H9 (cell line): ENCODE results near the gene MAP1B. TPM values are rescaled to one million over a fixed set of nuclear protein-coding genes. Genes with fewer than 3 reads are reported as not detected.

ENCODE experiments used
- DNase-seq: peaks from one replicate; pipeline ENCODE4 v3.0.0-alpha.2; 2017
- H2AFZ ChIP-seq: one replicate; pipeline ENCODE4 v1.6.1; 2013; ENCODE audit warnings: mild to moderate bottlenecking, low read length, control low read depth, moderate library complexity
- H2AK5ac ChIP-seq: 2 replicates; pipeline ENCODE4 v1.6.1; 2013; ENCODE audit warnings: low read length, control low read depth, mixed read lengths; ENCODE audit not compliant: insufficient read length
- H2BK120ac ChIP-seq: one replicate; pipeline ENCODE4 v1.6.1; 2013; ENCODE audit warnings: low read depth, mild to moderate bottlenecking, low read length, control low read depth, inconsistent platforms; ENCODE audit not compliant: poor library complexity, severe bottlenecking
- H2BK12ac ChIP-seq: 2 replicates; pipeline ENCODE4 v1.6.1; 2013; ENCODE audit warnings: low read length, control low read depth, mixed read lengths, low read depth; ENCODE audit not compliant: insufficient read length
- H2BK15ac ChIP-seq: 2 replicates; pipeline ENCODE4 v1.6.1; 2013; ENCODE audit warnings: low read depth, low read length, control low read depth
- H2BK20ac ChIP-seq: one replicate; pipeline ENCODE4 v1.6.1; 2013; ENCODE audit warnings: low read depth, mild to moderate bottlenecking, low read length, control low read depth, inconsistent platforms; ENCODE audit not compliant: poor library complexity, severe bottlenecking
- H2BK5ac ChIP-seq: 2 replicates; pipeline ENCODE4 v1.6.1; 2013; ENCODE audit warnings: low read length, control low read depth, mixed read lengths; ENCODE audit not compliant: insufficient read length
- H3K14ac ChIP-seq: 2 replicates; pipeline ENCODE4 v1.6.1; 2013; ENCODE audit warnings: low read length, control low read depth; ENCODE audit not compliant: insufficient read depth
- H3K18ac ChIP-seq: 2 replicates; pipeline ENCODE4 v1.6.1; 2013; ENCODE audit warnings: low read depth, mild to moderate bottlenecking, mixed read lengths, low read length, control low read depth; ENCODE audit not compliant: insufficient read length
- H3K23ac ChIP-seq: 2 replicates; pipeline ENCODE4 v1.6.1; 2013; ENCODE audit warnings: low read length, control low read depth, mixed read lengths, low read depth; ENCODE audit not compliant: insufficient read length
- H3K23me2 ChIP-seq: 2 replicates; pipeline ENCODE4 v1.6.1; 2013; ENCODE audit warnings: low read depth, mild to moderate bottlenecking, mixed read lengths, low read length, control low read depth; ENCODE audit not compliant: insufficient read length, poor library complexity, severe bottlenecking
- H3K27ac ChIP-seq: 2 replicates; pipeline ENCODE4 v1.5.1; 2013; ENCODE audit warnings: low read length, control low read depth, mixed read lengths, low read depth; ENCODE audit not compliant: insufficient read length
- H3K27me3 ChIP-seq: 2 replicates; pipeline ENCODE4 v1.6.1; 2013; ENCODE audit warnings: low read length, control low read depth, inconsistent platforms; ENCODE audit not compliant: insufficient read depth
- H3K4ac ChIP-seq: 2 replicates; pipeline ENCODE4 v1.6.1; 2013; ENCODE audit warnings: low read depth, mild to moderate bottlenecking, control low read depth, inconsistent platforms, low read length, moderate library complexity
- H3K4me1 ChIP-seq: 2 replicates; pipeline ENCODE4 v1.6.1; 2013; ENCODE audit warnings: low read length, control low read depth, inconsistent platforms; ENCODE audit not compliant: insufficient read depth
- H3K4me2 ChIP-seq: 2 replicates; pipeline ENCODE4 v1.6.1; 2013; ENCODE audit warnings: low read length, control low read depth, mixed read lengths; ENCODE audit not compliant: insufficient read length, insufficient read depth
- H3K56ac ChIP-seq: 2 replicates; pipeline ENCODE4 v1.6.1; 2013; ENCODE audit warnings: low read depth, mild to moderate bottlenecking, mixed read lengths, low read length, control low read depth; ENCODE audit not compliant: insufficient read length
- H3K79me1 ChIP-seq: 2 replicates; pipeline ENCODE4 v1.6.1; 2013; ENCODE audit warnings: low read depth, mild to moderate bottlenecking, moderate library complexity, low read length, control low read depth, inconsistent platforms; ENCODE audit not compliant: insufficient read depth, poor library complexity, severe bottlenecking
- H3K79me2 ChIP-seq: 2 replicates; pipeline ENCODE4 v1.6.1; 2013; ENCODE audit warnings: low read length, control low read depth, inconsistent platforms; ENCODE audit not compliant: insufficient read depth
- H3K9ac ChIP-seq: 2 replicates; pipeline ENCODE4 v1.6.1; 2013; ENCODE audit warnings: low read length, control low read depth, mixed read lengths; ENCODE audit not compliant: insufficient read length; ENCODE audit errors: extremely low read depth
- H3K9me3 ChIP-seq: one replicate; pipeline ENCODE4 v1.6.1; 2013; ENCODE audit warnings: low read depth, low read length, inconsistent platforms; ENCODE audit not compliant: control insufficient read depth
- H3T11ph ChIP-seq: one replicate; pipeline ENCODE4 v1.6.1; 2013; ENCODE audit warnings: mild to moderate bottlenecking, low read length, control low read depth, inconsistent platforms
- H4K20me1 ChIP-seq: one replicate; pipeline ENCODE4 v1.6.1; 2013; ENCODE audit not compliant: control insufficient read depth, insufficient read length, insufficient read depth
- H4K5ac ChIP-seq: 2 replicates; pipeline ENCODE4 v1.6.1; 2013; ENCODE audit warnings: low read depth, mild to moderate bottlenecking, mixed read lengths, low read length, control low read depth; ENCODE audit not compliant: insufficient read length
- H4K8ac ChIP-seq: replicated peaks from 2 replicates; pipeline ENCODE4 v1.6.1; 2013; ENCODE audit warnings: low read length, control low read depth, mixed read lengths, low read depth; ENCODE audit not compliant: insufficient read length
- H4K91ac ChIP-seq: 2 replicates; pipeline ENCODE4 v1.6.1; 2013; ENCODE audit warnings: low read depth, mild to moderate bottlenecking, moderate library complexity, mixed read lengths, low read length, control low read depth; ENCODE audit not compliant: insufficient read length
- H3K27ac Mint-ChIP-seq, 3 experiments: 2 replicates in 2 of 3; 3 replicates in 1 of 3; pipeline ENCODE4 v1.8.0; 2020 to 2021; ENCODE audit warnings: mixed read lengths in 3 of 3, mild to moderate bottlenecking in 1 of 3, moderate library complexity in 1 of 3
- H3K27me3 Mint-ChIP-seq: 2 replicates; pipeline ENCODE4 v1.8.0; 2021; ENCODE audit warnings: low read depth, mild to moderate bottlenecking, moderate library complexity, mixed read lengths
- H3K36me3 Mint-ChIP-seq, 3 experiments: 2 replicates in 2 of 3; 3 replicates in 1 of 3; pipeline ENCODE4 v1.8.0; 2020 to 2021; ENCODE audit warnings: low read depth in 3 of 3, mixed read lengths in 3 of 3; ENCODE audit not compliant: insufficient read depth in 1 of 3
- H3K4me1 Mint-ChIP-seq, 2 experiments: 2 replicates each; pipeline ENCODE4 v1.8.0; 2020; ENCODE audit warnings: mixed read lengths in 2 of 2
- H3K4me3 Mint-ChIP-seq, 2 experiments: 2 replicates in 1 of 2; 3 replicates in 1 of 2; pipeline ENCODE4 v1.8.0; 2020 to 2021; ENCODE audit warnings: mild to moderate bottlenecking in 2 of 2, mixed read lengths in 2 of 2, moderate library complexity in 1 of 2
- H3K9me3 Mint-ChIP-seq, 2 experiments: 2 replicates in 1 of 2; 3 replicates in 1 of 2; pipeline ENCODE4 v1.8.0; 2020; ENCODE audit warnings: mild to moderate bottlenecking in 2 of 2, mixed read lengths in 2 of 2, moderate library complexity in 1 of 2
- CTCF ChIP-seq: fragments of 200-600 bp; sonication (generic); conservative IDR thresholded peaks from 3 replicates; pipeline ENCODE4 v1.8.0; 2021; ENCODE audit warnings: antibody characterized with exemption, mild to moderate bottlenecking
- WGBS: extraction: QIAGEN DNeasy Blood & Tissue Kit; methylation state at CpG from one replicate; pipeline ENCODE4 v1.1.7; 2013; ENCODE audit warnings: missing lambda C conversion rate, low lambda C conversion rate, mixed read lengths; ENCODE audit not compliant: insufficient read length; ENCODE audit errors: extremely low coverage; 5-methylcytosine and 5-hydroxymethylcytosine counted together
- total RNA-seq: library from RNA; stranded (reverse); gene quantifications from 2 replicates; pipeline ENCODE4 v1.2.1, GENCODE V29; 2021

Gene MAP1B
- total RNA-seq, 1 experiment from 2014 or later, result 67.5 TPM

- Mint-ChIP-seq H3K36me3 (peaks cover 71 to 79% (median 77%) of the 10 kb centered on the region in 3 experiments), H3K27me3 (no peaks in the 10 kb centered on the region), H3K27ac (no peak overlapping the region), H3K4me1 (peaks cover 0 to 3% of the 10 kb centered on the region in 2 experiments; a peak in 3 of 4 replicates), H3K9me3 (peaks cover 0 to 7% of the 10 kb centered on the region in 2 experiments; a peak in 1 of 5 replicates), H3K4me3 (no peak overlapping the region)
- Histone ChIP-seq H2AK5ac (no peak overlapping the region), H3K23ac (no peak overlapping the region), H3T11ph (no peak overlapping the region), H3K9ac (no peak overlapping the region), H2BK12ac (no peak overlapping the region), H4K5ac (no peak overlapping the region), H2BK120ac (no peak overlapping the region), H3K4me1 (no peaks in the 10 kb centered on the region), H2BK5ac (no peak overlapping the region), H3K56ac (no peak overlapping the region), H3K4me2 (no peak overlapping the region), H3K27ac (no peak overlapping the region), H3K79me2 (no peaks in the 10 kb centered on the region), H3K4ac (no peak overlapping the region), H3K18ac (no peak overlapping the region), H3K79me1 (no peaks in the 10 kb centered on the region), H2AFZ (no peak overlapping the region), H2BK15ac (no peak overlapping the region), H4K20me1 (no peaks in the 10 kb centered on the region), H3K9me3 (no peaks in the 10 kb centered on the region), H3K23me2 (no peaks in the 10 kb centered on the region), H4K91ac (no peak overlapping the region), H4K8ac (no peak overlapping the region), H3K27me3 (no peaks in the 10 kb centered on the region), H2BK20ac (no peak overlapping the region), H3K14ac (no peak overlapping the region)
- DNase-seq, result no peak
- no peak for TF ChIP-seq CTCF
- WGBS, result no CpG with 5 or more reads among the region's 5 CpGs
Observed at GRCh38 chr5:72197393-72197792, 90.1 kb downstream of the MAP1B start.
